Epithelial cell of esophagus (primary cell): ENCODE measurements around the gene PABPC1L.
"Not testable (repeated sequence)": the region's sequence is repeated elsewhere in the genome, so short reads cannot be mapped to it uniquely, and the experiment has no call there.

Source experiments
- DNase-seq: peaks from one replicate; pipeline ENCODE4 v3.0.0; 2010; ENCODE audit warnings: low read depth
- H3K4me3 ChIP-seq: 2 replicates; pipeline ENCODE4 v1.5.1; 2011; ENCODE audit warnings: mild to moderate bottlenecking, low read length, control low read depth
- TF ChIP-seq, protein P1 (sequence below): IDR thresholded peaks from 2 replicates; pipeline ENCODE4 v1.5.1; 2011; ENCODE audit warnings: low read depth, mild to moderate bottlenecking, low read length, control low read depth, inconsistent platforms; ENCODE audit not compliant: insufficient read depth; ENCODE audit errors: missing control alignments

The PABPC1L gene

DNA sequence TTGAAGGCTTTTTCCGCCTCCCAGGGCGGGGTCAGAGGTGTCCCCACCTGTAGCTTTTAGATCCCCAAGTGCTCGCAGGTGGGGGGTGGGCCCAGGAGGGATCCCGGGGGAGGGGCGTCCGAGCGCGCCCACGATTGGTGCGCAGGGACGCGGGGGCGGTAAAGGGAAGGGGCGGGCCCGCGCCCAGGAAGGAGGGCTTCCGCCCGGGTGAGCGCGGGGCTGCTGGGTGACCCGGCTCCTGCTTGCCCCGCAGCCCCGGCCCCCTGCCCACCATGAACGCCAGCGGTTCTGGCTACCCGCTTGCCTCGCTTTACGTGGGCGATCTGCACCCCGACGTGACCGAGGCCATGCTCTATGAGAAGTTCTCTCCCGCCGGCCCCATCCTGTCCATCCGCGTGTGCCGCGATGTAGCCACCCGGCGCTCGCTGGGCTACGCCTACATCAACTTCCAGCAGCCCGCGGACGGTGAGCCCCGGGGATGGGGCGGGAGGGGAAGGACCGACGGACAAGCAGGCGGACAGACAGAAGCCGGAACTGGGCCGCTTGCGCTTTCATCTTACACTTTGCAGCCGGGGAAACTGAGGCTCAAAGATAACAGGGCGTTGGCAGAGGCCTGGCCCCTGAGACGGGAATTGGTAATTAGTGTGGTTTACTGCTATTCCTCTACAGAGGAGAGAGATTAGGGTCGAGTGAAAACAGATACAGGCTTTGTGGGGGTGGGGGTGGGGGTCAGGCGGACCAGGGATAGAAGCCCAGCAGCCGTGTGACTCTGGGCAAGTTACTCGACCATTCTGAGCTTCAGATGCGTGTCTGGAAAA lies at the start of gene PABPC1L:
Gene PABPC1L, plus strand, starts transcription at position 189 of the 818 bp plus-strand sequence. Its CDS starts 84 bp downstream, at position 273.
- DNase-seq: peak; percentile 79
- TF ChIP-seq, protein P1, sequence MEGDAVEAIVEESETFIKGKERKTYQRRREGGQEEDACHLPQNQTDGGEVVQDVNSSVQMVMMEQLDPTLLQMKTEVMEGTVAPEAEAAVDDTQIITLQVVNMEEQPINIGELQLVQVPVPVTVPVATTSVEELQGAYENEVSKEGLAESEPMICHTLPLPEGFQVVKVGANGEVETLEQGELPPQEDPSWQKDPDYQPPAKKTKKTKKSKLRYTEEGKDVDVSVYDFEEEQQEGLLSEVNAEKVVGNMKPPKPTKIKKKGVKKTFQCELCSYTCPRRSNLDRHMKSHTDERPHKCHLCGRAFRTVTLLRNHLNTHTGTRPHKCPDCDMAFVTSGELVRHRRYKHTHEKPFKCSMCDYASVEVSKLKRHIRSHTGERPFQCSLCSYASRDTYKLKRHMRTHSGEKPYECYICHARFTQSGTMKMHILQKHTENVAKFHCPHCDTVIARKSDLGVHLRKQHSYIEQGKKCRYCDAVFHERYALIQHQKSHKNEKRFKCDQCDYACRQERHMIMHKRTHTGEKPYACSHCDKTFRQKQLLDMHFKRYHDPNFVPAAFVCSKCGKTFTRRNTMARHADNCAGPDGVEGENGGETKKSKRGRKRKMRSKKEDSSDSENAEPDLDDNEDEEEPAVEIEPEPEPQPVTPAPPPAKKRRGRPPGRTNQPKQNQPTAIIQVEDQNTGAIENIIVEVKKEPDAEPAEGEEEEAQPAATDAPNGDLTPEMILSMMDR: no peak
- peak within 1 kb of the TSS; percentile 76 for H3K4me3 ChIP-seq

DNA sequence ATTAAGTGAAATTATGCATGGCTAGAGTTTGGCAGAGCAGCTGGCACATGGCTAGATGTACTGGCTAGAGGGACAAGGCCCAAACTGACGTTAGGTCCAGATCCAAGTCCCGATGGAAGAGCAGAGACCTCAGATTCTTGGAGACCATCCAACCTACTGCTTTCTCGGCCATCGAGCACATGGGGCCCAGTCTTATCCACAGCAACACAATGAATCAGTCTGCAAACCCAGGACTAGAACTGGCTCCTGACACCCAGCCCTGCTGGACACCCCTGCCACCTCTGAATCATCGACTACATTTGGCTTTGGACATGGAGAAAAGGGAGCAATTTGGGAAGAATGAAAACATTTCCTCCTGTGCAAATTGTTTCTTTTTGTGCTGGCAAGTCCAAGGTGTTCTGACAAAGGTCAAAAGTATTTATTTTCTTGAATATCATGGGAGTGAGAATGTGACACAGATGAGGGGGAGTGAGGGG lies 48.3 kb upstream of the PABPC1L start:
- TF ChIP-seq, protein P1: no peak
- peak; percentile 15 for DNase-seq
- H3K4me3 ChIP-seq: no peak overlapping the region

DNA sequence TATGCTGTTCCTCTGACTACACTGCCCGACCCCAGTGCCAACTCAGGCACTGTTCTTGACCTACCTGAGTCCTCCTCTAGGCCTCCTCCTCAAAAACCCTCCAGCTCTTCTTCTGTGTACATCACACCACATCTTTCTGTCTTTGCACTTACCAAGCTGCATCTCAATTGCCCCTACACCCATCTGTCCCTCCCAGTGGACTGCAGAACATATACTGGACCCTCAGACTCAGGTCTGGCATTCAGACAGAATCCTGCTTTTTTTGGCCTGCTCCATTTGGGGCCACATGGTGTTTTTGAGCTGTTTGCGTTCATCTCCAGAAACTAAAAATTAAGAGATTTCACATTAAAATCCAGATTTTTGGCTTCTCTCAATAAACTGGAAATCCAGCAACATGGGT lies 47.6 kb upstream of the PABPC1L start:
- TF ChIP-seq, protein P1: no peak
- no peak for DNase-seq
- no peak overlapping the region for H3K4me3 ChIP-seq

DNA sequence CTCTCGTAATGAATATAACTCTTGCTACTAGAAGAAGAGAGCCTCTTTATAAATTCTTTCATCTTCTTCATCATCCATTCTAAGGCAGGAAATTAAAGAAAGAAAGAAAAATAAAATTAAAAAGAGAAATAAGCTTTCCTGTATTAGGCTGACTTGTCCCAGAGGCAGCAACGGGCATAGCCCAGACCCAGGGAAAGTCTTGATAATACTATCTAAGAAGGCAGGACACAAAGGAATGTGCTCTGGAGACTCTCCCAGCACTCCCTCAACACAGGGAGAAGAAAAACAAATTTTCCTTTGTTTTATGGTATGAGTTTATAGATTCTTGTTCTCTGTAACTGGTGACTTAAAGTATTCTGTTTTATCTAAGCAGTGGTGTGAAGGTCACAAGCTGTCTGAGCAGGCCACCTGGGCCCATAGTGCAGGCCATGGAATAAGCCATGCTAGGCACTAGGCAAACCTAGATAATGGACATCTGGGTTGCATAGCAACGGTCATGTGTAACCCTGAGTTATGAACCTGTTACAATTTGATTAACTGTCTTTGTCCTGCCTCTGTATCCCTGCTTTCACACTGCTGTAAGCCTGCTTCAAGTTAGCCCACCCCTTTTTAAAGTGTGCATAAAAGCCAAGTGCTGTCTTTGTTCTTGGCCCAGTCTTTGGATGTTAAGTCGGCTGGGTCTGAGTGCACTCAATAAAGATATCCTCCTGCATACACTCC lies 46.3 kb upstream of the PABPC1L start:
- not testable (repeated sequence) for H3K4me3 ChIP-seq, DNase-seq

DNA sequence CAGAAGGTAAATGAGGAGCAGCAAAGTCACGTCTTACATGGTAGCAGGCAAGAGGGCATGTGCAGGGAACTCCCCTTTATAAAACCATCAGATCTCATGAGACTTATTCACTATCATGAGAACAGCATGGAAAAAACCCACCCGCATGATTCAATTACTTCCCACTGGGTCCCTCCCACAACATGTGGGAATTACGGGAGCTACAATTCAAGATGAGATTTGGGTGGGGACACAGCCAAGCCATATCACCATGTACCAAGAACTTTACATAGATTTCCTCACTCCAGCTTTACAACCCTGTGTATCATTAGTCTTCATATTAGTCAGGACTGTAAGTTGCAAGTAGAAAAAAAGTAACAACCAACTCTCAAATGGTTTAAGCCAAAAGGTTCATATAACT lies 45.4 kb upstream of the PABPC1L start:
- DNase-seq, H3K4me3 ChIP-seq: not testable (repeated sequence)

DNA sequence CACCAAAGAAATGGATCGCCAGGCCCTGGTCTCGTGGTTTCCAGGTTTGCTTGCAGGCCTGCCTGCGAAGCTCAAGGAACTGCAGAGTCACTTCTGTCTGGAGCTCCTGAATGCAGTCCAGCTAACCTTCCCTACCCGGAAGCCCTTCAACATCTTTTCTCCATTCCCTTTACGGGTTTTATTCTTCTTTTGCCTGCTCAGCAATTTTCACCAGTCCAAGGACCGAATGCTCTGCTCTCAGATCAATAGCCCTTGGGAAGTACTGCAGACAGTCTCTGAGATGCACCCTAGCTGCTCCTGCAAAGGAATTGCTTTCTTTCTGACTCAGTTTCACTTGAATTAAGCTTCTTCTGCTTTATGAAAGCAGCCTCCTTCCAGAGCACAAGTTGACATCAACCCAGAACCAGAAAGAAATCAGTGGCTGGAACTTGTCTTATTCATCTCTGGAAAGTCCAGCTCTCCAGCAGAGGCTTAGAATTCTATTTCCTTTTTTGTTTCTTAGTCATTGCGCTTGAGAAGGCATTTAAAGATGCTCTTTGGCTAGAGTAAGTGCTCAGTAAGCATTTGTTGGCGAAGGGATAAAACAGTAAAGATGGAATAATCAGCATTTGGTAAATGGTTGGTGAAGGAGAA lies 43.0 kb upstream of the PABPC1L start:
- no peak overlapping the region for H3K4me3 ChIP-seq
- DNase-seq: no peak
- TF ChIP-seq, protein P1: no peak

DNA sequence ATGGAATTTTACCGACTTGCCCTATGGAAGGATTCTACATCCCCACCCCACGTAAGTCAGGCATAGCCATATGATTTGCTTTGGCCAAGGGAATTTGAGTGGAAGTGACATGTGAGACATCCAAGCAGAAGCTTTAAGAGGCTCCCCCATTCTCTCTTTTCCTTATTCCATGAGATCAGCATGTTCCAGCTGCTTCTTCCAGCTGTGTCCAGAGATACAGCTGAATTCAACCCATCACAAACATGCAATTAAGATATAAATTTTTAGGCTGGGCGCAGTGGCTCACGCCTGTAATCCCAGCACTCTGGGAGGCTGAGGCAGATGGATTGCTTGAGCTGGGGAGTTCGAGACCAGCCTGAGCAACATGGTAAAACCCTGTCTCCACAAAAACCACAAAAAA lies 40.4 kb upstream of the PABPC1L start:
- H3K4me3 ChIP-seq: no peak overlapping the region
- DNase-seq: no peak
- TF ChIP-seq, protein P1: no peak

DNA sequence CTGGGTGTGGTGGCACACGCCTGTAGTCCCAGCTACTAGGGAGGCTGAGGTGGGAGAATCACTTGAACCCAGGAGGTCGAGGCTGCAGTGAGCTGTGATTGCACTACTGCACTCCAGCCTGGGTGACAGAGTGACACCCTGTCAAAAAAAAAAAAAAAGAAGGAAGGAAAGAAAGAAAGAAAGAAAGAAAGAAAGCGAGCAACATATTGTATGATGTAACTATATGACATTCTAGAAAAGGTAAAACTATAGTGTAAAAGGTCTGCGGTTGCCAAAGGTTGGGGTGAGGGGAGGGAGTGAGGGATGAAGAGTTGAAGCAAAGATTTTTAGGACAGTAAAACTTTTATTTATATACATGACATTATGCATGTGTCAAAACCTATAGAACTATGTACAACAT lies 27.5 kb upstream of the PABPC1L start:
- not testable (repeated sequence) for H3K4me3 ChIP-seq, DNase-seq
